RPMI8226 (cell line): ENCODE measurements around the gene COL4A1.
"Not testable (repeated sequence)": the region's sequence is repeated elsewhere in the genome, so short reads cannot be mapped to it uniquely, and the experiment has no call there.

Source experiments
- DNase-seq: peaks from one replicate; pipeline ENCODE4 v3.0.0-alpha.2; 2015

The COL4A1 gene

GRCh38 chr13:110323172-110323891 lies 16.4 kb upstream of the COL4A1 start:
- DNase-seq = no peak

GRCh38 chr13:110322828-110323171 lies 15.8 kb upstream of the COL4A1 start:
- DNase-seq = no peak

GRCh38 chr13:110322126-110322827 lies 15.3 kb upstream of the COL4A1 start:
- DNase-seq = no peak

GRCh38 chr13:110321573-110321972 lies 14.6 kb upstream of the COL4A1 start:
- DNase-seq = not testable (repeated sequence)

DNA sequence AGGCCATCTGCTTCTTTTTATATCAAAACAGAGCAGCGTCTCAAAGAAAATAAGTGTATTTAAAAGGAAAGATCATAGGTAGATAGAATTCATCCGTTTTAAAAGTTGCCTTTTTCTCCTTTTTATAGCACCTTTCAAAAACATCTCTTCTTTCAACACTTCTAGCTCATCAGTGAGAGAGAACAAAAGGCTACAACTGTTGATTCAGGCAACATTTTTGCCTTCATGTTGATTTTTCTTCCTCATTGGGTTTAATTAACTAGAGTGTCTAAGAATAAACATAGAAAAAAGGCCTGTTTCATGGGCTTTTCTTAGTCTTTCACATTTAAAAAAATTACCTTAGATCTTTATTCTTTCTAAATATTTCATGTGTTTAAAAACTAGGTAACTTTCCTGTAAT lies 13.7 kb upstream of the COL4A1 start:
- DNase-seq = no peak

DNA sequence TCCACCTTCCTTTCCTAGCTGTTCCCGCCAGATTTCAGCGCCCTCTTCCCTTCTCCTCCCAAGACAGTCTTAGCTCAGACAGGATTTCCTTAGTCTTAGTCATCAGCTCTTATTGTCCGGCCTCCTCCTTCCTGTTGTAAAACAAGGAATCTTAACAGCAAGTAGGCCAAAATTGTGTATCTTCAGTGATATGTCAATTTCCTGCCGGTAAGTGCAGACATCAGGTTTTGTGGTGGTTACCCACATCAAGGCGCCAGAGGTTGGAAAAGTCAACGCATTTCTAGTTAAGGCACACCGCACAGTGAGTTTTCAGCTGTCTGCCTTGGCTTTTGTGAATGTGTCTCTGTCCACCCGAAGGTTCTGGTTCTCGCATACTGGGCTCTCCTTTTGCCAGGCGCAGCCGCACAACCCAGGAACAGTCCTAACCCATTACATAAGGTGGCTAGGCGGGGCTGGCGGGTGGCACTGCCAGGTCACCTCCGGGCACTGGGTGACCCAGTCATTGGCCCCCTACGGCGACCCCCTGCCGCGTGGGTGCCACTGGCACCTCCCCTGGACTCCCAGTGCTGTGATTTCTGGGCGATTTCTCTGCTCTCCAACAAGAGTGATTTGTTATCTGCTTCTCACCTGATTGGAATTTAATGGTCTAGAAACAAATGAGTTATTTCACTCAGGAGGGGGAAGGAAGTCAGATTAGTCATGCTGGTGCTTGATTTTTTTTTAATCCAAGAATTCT lies 13.0 kb upstream of the COL4A1 start:
- no peak for DNase-seq

DNA sequence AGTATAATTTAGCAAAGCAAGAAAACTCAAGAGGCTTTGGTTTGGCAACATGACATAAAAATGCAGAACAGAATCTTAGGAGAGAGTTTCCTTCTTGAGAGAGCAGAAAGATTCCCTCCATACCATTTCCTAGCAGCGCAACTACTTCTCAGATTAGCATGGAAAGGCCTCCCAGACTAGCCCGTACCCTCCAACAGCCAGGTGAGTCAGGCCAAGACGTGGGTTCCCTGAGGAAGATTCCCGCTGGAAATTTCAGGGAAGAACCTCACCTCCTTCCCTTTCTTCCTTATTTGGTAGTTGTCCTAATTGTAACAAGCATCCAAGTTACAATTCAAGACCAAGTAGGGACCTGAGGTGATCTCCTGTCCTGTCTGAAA lies 12.4 kb upstream of the COL4A1 start:
- DNase-seq = no peak

DNA sequence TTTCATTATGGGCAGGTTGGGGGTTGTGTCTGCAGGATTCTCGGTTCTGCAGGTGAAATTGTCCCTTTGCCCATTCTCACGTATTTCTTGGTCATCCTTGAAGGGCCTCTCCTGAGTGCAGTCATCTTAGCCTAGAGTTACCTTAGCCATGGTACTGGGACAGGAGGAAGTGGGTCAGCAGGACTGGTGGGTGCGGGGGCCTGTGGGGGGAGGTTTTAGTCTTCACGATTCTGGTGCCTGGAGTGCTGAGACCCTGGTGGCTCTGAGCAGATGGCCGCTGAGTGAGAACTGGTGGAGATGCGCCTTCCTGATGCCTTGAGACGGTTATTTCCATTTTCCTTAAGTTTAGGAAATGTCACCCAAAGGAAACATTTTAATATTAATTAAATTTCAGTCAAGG lies 12.0 kb upstream of the COL4A1 start:
- no peak for DNase-seq

- DNase-seq = no peak
Observed at GRCh38 chr13:110317496-110318195, 10.7 kb upstream of the COL4A1 start.

DNA sequence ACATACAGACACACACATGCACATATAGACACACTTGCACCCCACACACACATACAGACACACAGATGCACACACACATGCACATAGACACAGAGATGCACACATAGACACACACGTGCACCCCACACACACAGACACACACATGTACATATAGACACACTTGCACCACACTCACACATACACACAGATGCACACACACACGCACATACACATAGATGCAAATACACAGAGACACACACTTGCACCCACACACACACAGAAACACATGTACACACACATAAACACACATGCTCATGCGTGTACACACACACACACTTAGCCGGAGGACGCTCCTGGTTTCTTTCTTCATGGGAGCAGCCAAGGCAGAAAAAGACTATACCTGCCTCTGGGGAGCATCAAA lies 10.1 kb upstream of the COL4A1 start:
- DNase-seq = no peak

GRCh38 chr13:110316196-110316595 lies 9.2 kb upstream of the COL4A1 start:
- no peak for DNase-seq

GRCh38 chr13:110314516-110315245 lies 7.7 kb upstream of the COL4A1 start:
- DNase-seq = no peak

DNA sequence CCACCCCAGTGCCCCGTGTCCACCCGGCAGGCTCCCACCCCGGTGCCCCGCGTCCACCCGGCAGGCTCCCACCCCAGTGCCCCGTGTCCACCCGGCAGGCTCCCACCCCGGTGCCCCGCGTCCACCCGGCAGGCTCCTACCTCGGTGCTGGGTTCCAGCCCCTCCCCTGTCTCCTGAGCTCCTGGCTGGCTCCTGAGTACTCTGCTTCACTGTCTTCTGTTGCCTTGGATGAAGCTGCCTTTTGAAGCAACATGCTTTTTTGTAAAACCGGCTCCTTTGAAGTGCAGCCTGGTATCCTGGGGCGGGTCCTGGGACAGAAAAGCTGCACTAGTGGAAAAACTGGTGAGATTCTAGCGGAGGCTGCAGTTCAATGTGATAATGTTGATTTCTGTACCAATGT lies 6.8 kb upstream of the COL4A1 start:
- not testable (repeated sequence) for DNase-seq

GRCh38 chr13:110313261-110313660 lies 6.3 kb upstream of the COL4A1 start:
- DNase-seq = not testable (repeated sequence)

DNA sequence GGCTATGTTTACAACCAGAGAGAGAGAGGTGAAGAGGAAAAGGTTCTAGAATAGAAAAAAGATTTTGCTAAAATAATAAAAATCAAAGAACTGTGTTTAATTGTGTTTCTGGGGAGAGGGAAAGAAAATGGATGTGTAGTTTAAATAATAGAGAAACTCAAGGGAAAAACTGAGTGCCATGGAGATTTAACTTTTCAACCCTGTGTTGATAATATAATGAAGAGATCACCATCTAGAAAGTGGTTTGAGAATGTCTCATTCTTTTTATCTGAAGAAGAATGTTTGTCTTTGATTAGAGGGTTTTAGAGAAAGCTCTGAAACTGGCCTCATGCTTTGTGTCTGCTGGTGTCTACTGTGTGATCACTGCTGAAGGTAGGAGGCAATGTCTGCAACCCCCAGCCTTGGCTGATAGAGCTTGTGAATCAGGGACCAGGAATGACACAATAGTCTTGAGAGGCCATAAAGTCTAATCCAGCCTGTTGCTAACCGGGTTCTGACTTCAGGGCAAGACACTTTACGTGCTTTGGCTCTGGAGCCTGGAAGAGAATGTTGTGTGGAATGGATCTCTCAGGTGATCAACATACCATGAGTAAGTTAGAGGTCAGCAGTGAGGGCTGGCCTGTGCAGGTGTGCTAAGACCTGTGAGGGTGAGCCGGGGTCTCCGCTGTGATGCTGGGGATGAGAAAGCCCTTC lies 5.5 kb upstream of the COL4A1 start:
- DNase-seq = no peak

DNA sequence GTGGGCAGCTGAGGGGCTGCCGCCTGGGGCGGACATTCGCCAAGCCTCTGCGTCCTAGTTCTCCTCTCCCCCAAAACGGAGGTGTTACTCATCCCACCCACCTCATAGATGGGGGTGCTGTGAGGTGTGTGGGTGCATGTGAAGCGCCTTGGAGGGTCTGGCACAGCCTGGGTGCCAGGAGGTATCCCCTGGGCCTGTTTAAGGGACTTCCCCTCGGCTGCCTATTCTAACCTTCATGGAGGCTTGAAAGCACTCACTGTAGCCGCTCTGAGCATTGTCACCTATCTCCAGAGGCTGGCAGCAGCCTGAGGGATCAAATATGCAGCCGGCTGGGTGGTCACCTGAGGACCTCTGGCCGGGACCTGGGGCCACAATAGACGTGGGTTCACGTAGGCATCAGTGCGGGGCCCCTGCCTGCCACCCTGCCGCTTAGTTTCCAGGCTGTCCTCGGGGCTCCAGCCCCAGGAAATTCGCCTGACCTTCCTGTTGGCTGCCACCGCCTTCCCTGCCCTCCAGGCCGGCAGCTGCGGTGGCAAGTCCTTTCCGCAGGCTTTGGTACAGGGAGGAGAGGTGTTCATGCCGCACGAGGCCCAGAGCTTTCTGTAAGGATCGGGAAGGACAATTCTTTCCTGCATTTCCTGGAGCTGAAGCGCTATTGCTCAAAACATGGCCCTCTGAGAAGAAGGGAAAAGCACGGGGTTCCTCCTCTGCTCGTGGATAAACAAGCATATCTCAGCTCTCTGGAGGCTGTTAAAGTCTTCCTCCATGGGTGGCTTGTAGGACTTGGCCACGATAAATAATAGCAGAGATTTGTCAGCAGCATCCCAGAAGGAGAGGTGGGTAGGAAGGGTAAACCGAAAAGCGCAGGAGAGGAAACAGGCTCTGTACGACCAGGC lies 4.7 kb upstream of the COL4A1 start:
- DNase-seq = no peak

DNA sequence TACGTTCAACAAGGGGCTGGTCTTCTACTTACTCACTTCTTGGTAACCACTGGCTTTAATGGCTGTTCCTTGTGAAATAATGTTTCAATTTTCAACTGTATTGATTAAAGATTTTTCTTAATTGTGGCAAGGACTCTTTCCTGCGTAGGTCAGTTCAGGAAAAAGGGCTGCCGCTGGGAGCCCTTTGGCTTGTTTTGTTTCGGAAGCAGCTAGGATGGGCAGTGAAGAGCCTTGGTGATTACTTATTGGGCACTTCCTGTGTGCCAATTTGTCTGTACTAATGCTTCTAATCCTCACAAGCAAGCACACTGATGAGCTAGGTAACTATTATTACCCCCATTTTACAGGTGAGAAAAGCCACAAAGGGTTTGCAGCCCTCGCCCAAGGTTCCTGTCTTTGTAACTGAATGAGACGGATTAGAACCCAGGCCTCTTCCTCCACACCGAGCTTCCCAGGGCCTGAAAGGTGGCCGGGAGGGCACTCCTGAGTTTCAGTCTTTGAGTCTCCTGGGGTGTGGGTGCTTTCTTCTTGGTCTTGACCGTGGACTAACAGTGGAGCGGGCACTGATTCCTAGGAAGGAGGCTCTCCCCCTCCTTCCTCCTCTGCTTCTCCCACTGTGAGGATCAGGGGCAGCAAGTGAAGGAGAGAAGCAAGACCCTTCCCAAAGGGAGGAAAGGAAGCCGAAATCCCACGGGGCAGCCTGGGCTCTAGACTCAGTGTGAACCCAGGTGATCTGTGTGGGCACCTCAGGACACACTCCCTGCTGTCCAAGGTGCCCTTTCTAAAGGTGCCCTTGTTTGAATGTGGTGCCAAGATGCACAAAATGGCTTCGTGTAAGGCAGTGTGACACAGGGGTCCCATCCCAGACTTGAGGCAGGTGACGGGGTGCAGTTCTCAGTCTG lies 3.8 kb upstream of the COL4A1 start:
- no peak for DNase-seq

DNA sequence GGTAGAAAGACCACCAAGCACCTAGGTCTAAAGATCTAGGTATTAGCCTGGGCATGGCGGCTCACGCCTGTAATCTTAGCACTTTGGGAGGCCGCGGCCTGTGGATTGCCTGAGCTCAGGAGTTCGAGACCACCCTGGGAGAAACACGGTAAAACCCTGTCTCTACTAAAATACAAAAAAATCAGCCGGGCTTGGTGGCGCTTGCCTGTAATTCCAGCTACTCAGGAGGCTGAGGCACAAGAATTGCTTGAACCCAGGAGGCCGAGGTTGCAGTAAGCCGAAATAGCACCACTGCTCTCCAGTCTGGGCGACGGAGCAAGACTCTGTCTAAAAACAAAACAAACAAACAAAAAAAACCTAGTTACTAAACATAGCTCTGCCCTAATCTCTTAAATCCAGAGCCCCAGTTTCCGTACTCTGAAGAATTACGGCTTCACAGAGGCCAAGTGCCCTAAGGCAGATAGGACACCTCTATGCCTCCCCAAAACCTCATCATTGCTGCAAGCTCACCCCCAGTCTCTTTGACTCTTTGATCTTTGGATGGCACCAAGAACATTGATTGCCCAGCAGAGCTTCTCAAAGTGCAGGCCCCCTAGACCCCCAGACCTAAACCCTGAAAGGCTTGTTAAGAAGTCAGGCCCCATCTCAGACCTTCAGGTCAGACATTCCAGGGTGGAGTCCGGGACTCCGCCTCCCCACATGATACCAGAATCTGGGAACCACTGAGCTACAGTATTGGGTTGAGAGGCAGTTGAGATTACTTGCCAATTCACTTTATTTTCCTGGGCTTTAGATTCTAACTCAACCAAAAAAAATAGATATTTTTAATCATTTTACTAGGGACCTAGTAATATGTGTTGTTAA lies 2.9 kb upstream of the COL4A1 start:
- DNase-seq = no peak
